Middle frontal gyrus (tissue), 1 donor: ENCODE results near the gene CCDC60.

Experiments
- DNase-seq: peaks from one replicate; pipeline ENCODE4 v3.0.0-alpha.2; 2015; ENCODE audit warnings: low spot score; ENCODE audit errors: extremely low spot score

CCDC60 gene

DNA sequence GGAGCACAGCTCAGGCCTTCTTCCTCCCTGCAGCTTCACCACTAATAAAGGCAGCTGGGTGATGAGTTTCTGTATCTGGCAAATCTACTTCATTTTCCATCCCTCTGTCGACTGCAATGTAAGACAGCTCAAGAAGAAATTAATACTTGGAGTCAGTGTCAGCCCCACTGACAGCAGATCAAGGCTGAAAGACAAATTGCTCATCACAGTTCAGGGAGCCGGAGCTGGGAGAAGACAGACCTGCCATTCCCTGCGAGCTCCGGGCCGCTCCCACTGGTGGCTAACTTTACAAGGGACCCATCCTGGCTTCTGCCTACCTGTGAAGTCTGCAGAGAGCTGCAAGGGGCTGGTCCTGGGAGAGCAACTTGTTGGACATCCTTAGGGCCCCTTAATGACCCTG is 49.8 kb downstream of the CCDC60 start:
- DNase-seq: no peak

DNA sequence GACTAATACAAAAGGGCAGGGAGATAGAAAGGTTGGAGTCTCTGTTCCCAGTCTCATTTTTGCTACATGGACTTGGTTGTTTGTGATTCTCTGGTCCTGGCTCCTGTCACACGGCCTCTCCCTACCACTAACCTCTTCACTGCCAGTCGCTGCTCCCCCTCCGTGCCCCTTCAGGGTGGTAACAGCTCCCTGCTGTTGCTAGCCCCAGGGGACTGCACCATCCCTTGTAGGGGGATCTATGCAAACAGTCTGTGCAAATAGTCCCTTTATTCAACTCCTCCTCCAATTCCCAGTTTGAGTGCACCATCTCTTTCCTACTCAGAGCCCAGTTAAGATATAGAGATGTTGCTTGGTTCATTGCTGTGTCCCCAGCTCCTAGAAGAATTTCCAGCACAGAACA is 51.1 kb downstream of the CCDC60 start:
- no peak for DNase-seq

DNA sequence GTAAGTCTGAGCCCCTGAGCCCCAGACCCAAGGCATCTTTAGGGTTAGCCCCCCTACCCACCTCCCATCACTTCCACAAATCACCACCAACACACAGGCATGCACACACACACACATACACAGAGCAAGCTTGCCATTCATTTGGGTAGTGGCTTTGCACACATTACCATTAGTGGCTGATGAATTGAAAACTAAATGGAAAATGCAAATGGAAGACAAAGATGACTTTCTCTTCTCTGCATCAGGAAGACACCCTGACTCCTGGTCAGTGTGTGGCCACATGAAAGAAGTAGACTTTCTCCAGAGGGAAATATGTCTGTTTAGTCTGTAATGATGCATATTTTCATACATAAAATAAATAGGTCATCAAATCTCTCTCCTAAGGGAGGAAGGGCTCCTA is 55.2 kb downstream of the CCDC60 start:
- no peak for DNase-seq

DNA sequence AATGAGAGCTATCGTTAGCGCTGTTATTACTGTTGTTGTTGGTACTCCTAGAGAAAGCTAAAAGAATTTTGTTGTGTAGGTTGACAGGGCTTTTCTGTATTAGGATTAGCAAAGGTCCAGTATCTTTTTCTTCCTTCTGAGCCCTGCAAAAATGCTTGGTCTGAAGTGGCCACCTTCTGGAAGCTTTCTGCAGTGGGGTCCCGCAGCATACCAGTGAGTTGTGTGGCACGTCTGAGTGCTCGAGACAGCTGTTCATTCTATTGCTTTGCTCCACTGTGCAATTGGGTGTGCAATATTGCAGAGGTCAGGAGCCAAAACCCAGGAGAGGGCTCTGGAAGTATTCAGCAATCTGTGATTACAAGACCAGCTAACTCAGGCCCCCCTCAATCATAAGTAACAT is 57.1 kb downstream of the CCDC60 start:
- no peak for DNase-seq

DNA sequence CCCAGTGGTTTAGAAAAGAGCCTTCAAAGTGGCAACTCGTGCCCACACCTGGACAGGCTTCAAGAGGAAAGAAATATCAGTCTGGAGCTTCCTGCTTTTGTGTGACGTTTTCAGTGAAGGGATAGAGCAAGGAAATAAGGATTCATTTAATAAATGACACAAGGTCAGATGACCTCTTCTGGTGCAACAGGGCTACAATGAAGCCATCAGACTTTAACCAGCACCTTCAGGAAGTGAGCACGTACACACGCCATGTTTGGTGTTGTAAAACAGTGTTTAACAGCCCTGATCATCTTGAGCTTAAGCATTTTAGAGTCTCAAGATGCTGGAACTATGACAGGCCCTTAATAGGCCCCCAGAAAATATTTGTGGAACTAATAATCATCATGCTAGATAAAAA is 59.1 kb downstream of the CCDC60 start:
- DNase-seq: no peak

DNA sequence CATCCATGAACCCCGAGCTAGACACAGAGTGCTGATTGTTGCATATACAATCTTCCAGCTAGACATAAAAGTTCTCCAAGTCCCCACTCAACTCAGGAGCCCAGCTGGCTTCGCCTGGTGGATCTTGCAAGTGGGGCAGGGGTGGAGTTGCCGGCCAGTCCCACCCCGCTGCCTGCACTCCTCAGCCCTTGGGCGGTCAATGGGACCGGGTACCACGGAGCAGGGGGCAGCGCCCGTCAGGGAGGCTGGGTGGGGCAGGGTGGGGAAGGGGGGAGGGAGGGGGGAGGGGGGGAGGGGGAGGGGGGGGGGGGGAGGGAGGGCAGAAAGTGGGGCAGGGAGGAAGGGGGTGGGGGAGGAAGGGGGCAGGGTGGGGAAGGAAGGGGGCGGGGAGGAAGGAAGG is 63.0 kb downstream of the CCDC60 start:
- DNase-seq: no peak

DNA sequence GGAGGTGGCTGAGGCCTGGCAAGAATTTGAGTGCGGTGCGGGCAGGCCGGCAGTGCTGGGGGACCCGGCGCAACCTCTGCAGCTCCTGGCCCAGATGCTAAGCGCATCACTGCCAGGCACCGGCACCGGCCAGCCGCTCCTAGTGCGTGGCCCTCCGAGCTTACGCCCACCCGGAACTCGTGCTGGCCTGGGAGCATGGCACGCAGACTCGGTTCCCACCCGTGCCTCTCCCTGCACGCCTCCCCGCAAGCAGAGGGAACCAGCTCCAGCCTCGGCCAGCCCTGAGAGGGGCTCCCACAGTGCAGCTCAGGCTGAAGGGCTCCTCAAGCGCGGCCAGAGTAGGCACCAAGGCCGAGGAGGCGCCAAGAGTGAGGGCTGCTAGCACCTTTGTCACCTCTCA is 63.7 kb downstream of the CCDC60 start:
- no peak for DNase-seq

DNA sequence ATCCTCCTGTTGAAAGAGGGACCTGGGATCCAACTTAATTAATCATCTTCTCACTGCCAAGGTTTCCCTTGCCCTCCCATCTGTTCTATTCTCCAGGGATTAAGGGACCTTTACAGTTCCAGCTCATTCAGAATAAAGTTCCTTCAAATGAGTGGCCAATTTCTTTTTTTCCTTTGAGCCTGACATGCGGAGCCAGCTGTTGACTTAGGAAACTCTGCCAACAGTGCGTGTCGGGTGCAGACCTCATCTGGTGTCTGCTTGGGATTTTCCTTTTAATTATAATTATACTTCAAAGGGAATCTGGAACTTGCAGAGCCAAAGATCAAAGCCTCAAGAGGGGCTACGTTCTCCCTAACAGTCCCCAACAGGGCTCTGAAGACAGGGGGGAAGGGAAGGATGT is 64.8 kb downstream of the CCDC60 start:
- DNase-seq: no peak

DNA sequence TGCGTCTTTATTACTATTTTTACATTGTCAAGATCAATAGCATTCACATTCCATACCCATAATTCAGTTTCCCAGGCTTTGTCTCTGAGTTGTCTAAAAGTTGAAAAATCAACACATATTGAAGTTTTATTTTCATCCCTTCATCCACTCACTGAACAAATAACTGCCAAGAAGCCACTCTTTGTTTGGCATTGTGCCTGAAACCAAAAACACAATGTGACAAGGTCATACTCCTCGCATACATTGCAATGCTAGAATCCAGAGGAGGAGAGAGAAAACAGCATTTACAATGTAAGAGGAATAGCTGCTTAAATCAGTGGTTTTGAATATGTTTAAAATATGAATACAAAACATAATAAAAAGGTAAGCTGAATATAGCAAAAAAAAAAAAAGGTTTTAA is 71.8 kb downstream of the CCDC60 start:
- DNase-seq: no peak

DNA sequence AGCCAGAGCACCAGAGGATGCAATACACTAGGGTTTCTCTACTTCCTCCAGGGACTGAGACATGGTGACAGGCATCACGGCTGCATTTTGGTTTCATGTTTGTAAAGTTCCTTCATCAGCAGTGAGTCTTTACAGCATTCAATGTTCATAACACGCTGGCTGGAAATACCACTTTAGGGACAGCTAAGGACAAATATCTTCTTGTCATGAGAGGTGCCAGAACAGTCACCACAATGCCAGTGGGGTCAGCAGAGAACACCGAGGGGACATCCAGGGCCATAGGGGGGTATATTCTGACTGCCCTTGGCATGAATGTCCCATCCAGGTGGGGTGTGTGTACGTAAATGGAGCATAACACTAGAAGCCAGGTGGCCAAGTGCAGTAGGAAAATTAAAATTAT is 72.3 kb downstream of the CCDC60 start:
- DNase-seq: no peak

DNA sequence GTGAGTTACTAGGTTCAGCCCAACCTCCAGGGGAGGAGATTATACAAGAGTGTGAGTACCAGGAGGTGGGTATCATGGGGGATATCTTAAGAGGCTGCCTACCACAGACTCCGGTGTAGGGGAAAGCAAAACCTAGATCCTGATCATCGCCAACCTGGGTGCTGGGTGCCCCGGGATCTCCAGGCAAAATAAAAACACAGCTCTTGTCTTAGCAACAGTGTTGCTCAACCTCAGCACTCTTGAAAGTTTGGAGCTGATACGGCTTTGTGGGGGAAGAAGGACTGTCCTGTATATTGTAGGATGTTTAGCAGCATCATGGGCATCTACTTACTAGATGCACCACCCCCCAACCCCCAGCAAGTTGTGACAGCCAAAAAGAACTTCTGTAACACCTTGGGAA is 74.5 kb downstream of the CCDC60 start:
- DNase-seq: no peak

DNA sequence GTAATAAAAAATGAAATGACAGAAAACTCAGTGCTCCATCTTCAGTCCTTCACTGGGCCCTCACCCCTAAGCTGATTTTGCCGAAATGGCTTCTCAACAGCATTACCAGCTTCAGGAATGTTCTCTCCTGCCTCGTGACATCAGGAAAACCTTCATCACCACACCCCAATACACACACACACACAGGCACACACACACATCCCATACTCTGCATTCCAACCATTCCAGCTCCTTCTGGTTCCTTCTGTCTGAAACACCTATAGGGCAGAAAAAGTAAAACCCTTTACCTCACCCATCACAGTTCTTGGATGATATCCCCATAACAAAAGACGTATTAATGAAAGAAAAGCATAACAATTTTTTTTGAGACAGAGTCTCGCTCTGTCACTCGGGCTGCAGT is 75.9 kb downstream of the CCDC60 start:
- DNase-seq: no peak

DNA sequence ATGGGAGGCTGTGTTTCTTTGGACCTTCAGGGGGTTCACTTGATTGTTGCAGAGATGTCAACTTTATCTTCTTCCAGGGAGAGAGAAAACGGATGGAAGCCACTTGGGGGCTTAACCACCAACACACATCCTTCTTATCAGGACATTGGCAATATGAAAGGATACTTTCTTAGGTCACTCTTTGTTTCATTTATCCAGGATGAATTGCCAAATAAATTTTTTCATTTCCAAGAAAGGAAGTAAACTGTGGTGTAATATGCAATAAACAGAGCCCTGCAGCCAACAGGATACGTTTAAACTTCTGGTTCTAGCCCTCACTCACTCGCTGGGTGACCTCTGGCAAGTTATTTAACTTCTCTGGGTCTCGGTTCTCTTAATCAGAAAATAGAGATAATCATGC is 77.8 kb downstream of the CCDC60 start:
- DNase-seq: no peak

DNA sequence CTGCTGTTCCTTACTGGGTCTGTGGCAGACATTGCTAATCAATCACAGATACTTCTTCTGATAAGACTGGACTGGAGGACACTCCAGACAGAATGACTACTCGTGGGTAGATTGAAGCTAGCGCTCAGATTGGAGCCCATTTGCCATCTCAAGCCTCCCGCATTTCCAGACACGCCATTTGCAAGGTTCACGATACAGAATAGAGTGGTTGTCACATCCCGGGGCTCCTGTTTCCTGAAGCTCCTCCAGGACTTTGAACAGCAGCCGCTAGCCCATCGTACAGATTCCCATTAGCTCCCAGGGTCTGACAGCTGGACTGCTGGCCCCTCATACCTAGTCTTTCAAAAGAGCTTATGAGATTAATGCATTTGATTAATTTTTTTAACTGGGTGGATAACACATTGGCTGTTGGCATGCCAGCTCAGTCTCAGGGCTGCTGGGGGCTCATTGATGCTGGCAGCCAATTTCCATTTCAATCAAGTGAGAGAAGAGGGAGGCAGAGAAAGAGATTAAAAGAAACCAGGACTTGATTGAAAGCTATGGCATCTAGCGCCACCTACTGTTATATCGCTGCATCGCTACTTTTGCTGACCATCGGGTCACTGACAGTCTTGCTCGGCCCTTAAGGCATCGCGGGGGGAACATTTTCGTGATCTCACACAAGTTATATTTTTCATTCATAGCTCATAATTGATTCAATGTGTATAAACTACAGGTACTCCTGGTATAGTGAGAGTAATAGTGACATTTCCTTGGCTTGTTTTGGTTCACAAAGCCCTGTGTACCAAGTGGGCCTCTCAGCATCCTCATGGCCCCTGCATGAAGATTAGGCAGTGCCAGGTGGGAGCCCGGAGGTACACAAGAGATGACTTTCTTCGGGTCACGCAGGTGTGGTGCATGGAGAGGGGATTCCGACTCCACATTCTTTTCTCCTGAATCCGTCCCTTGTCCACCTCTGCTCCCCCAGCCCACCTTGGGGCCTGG is 78.6 kb downstream of the CCDC60 start:
- peak; percentile 68 for DNase-seq

DNA sequence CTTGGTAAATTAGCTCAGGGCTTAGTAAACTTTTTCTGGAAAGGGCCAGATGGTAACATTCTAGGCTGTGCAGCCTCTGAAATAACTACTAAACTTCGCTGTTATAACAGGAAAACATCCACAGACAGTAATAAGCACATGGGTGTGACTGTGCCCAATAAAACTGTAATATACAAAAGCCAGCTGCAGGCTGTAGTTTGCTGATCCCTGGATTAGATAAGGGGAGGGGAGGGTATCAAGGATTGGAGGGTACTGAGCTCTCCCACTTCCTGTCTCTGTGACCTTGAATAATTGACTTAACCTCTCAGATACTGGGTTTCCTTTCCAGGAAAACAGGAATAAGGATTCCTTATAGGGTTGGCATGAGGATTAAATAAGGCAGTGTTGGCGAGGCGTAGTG is 81.2 kb downstream of the CCDC60 start:
- DNase-seq: no peak

DNA sequence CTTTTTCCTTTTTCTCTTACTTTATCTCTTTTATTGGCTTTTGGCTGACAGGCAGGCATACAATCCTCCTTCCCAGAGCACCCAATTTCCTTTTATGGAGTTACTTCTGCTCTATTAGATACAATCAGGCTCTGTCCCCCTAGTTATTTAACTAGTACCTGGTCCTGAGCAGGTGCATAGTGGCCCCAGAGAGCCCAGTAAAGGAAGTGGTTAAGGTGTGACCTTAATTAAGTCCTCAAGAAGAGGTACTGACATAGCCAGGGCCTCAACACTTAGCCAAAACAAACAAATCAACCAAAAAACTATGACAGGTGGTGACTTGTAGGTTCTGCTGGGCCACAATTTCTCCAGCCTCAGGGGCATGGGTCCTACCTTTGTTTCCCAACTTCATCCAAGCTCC is 82.9 kb downstream of the CCDC60 start:
- DNase-seq: no peak

DNA sequence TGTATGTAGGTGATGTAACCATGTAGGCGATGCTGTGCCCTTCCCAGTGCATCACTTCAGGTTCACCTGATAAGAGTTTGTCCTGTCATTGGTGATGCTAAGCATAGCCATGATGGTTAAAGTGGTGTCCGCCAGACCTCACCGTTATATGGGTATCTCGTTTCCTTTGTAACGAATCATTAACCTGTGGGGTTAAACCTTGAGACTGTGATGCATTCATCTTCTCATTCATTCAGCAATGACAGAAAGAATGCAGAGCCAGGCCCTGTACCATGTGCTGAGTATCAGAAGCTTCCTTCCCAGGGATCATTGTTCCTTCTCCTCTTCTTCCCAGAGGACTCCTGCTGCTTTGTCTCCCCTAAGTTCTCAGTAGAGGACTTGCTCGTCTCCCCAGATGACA is 84.9 kb downstream of the CCDC60 start:
- DNase-seq: no peak

DNA sequence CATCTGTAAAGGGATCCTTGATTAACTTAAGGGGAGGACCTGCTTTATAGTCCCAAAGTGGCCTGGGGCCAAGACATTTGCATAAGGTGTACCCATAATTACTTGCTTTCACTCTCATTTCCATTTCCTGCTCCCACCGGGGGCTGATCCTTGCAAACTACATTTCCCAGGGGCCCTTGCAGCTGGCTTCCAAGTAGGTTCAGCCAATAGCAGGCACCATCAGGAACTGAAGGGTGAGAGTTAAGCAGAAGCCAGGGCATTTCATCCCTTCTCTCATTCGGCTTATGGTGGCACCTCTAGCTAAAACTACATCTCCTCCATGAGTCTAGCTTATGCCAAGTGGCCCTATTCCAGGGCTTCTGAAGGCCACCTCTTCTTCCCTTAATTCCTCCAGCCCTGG is 88.8 kb downstream of the CCDC60 start:
- DNase-seq: no peak

DNA sequence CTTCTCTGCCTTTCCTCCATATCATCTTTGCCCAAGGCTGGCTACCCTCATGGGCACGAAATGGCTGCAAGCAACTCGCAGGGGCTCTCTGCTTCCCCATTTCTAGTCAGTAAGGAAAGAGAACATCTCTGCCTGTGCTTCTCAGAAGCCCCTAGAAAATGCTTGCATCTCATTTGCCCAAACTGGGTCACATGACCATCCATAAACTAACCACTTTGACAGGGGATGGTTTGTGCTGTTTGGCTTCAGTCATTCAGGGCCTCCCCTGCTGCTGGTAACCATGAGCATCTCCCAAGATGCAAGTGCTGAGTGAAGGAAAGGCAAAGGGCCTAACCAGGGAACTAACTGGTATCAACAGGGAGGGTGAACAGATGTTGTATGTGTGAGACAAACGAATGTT is 91.1 kb downstream of the CCDC60 start:
- no peak for DNase-seq

DNA sequence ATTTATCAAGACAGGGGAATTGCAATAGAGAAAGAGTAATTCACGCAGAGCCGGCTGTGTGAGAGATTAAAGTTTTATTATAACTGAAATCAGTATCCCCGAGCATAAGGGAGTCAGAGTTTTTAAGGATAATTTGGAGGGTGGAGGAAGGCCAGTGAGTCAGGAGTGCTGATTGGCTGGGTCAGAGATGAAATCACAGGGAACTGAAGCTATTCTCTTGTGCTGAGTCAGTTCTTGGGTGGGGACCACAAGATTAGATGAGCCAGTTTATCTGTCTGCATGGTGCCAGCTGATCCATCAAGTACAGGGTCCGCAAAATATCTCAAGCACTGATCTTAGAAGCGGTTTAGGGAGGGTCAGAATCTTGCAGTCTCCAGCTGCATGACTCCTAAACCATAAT is 96.6 kb downstream of the CCDC60 start:
- DNase-seq: no peak

DNA sequence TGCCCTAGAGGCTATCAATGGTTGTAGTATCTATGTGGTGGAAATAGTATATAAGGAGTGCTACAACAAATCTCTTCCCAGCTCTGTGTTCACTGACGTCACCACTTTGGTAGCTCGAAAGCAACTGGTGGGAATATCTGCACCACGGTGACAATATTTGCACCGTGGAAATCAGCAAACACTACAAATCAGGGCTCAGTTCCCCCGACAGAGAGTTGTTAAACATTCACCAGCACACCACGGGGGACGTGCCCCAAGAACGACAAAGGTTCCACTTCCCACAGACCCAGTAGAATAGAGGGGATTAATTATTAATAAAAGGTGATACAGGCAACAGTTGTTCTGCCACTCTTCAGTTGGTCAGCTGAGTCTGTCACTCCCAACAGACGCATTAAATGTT is 98.4 kb downstream of the CCDC60 start:
- DNase-seq: no peak

DNA sequence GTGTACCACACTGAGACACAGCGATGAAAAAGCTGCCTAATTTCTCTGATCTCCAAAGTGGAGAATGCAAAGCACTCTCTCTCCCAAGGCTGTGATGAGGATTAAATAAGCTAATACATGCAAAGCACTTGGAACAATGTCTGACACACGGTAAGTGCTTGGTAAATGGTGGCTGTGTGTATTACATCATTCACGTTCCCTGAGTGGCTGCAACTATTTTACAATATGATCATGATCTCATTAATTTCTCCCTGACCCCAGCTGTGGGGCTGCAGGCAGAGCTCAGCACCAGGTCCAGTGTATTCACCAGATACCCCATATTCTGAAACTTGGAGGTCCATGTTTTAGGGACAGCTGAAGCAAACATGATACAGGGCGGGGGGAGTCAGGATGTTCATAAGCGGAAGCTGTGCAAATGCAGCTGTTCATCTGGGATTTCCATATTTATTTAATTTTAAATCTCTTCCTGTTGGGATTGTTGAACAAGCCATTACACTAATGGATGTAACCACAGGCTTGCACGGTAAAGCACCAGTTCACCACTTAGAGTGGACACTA is 106.4 kb downstream of the CCDC60 start:
- no peak for DNase-seq

DNA sequence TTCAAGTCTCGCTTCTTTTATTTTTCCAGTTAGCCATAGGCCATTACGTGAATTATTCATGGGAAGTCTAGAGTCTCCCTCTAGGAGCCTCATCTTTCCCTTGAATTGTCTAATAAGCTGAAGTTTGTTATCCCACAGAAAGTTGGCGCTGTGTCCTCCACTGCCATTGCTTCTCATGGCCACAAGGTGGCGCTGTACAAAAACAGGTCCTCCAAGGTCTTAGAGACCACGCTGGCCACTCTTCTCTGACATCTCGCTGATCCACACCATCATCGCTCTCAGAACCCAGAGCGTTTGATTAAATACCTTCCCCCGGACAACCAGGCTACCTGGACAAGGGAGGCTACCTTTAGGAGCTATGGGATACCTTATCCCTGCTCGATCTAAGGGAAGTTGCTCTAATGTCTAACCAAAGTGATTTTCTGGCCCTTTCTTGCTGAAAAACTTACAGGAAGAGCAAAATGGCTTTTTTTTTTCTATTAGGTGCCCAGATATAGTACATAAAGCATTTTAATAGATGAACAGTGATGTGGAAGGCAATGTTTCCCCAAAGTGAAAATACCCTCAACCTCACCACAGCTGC is 110.0 kb downstream of the CCDC60 start:
- DNase-seq: no peak
